Forelimb muscle (tissue), 1 donor: ENCODE results near the gene TMUB2. TPM values are rescaled to one million over a fixed set of nuclear protein-coding genes. Genes with fewer than 3 reads are reported as not detected.

Experiments
- DNase-seq: peaks from one replicate; pipeline ENCODE4 v3.0.0-alpha.2; 2013; ENCODE audit warnings: low read depth
- polyA plus RNA-seq: library from polyadenylated mRNA; unstranded; fragments of 120-200 nt; gene quantifications from one replicate; pipeline ENCODE4 v1.2.1, GENCODE V29; 2013; ENCODE audit not compliant: insufficient read length

The TMUB2 gene
- polyA plus RNA-seq, 1 donor: 53.3 TPM

DNA sequence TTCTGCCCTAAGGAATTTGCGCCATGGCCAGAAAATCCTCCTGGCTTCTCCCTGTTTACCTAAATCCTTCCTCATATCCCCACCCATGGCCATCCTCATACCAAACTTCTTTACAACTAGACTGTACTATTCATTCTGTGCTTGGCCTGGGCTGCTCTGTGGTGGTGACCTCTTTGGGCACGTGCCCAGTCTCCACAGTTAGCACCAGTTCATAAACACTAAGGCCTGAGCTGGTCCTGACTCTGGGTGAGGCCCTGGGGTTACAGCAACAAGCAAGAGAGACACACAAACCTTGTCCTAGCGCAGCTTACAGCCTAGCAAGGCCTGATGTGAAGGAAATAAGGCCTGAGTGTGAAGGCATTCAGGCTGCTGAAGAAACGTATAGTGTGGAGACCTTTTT is 16.0 kb downstream of the TMUB2 start:
- DNase-seq: no peak

DNA sequence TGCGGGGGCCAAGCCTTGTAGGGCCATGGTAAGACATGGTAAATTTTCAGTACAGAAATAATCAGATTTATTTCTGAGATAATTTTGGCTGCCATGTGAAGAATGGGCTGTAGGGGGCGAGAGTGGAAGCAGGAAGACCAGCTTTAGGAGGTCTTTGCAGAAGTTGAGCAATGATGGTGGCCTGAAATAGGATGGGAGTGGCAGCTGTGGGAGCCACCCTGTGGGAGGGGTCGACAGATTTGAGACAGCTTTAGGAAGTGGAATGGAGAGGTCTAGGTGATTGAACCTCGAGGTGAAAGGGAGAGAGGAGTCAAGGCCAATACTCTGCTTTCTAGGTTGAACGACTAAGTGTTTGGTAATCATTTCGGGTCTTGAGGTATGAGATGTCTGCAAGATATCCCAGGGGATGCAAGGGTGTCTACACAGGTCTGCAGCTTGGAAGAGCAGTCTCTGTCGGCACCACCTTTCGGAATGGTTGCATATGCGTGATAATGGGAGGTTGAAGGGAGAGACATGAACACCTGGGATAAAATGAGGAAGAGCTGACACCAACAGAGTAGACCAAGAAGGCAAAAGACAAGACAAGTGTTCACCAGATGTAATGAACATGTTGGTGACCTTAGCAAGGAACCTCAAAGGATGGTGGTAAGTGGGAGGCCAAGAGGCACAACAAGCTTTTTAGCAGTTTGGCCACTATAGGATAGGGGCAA is 17.1 kb downstream of the TMUB2 start:
- DNase-seq: no peak

DNA sequence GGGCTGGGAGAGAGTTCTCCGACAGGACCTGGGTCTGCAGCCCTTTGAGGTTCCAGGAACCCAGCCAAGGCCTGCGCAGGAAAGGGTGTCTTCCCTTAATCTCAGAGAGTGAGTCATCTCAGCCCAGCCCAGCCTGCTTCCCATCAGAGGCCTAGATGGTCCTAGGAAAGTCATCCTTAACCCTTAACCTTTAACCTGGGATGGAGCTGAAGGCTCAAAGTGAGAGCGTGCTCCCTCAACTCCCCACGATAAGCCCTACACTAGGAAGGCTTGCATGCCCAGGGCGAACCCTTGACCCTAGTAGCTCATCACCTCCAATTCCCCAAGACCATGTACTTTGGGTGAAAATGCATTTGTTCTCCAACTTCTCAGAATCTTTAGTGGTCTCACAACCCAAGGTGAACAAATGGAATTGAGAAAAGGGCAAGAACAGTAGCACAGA is 17.7 kb downstream of the TMUB2 start:
- no peak for DNase-seq

GRCh38 chr17:44205962-44206824 is 19.4 kb downstream of the TMUB2 start:
- DNase-seq: no peak

DNA sequence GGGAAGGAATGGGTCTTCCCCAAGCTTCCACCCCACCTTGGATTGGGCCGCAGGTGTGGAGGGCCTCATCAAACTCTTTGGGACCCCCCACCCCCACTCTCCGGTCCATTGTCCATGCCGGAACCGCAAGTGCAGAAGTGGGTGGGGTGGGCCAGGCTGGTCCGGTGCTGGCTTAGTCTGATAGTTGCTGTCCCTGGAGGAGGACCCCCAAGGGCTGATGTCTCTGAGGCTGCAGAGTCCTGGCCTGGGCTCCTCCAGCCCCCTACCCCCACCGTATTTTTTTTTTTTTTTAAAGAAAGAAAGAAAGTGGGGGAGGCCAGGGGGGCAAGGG is 20.0 kb downstream of the TMUB2 start:
- DNase-seq: no peak

- no peak for DNase-seq
These were observed 20.5 kb downstream of the TMUB2 start for GRCh38 chr17:44207319-44207718.

GRCh38 chr17:44207743-44208142 is 21.0 kb downstream of the TMUB2 start:
- DNase-seq: no peak

DNA sequence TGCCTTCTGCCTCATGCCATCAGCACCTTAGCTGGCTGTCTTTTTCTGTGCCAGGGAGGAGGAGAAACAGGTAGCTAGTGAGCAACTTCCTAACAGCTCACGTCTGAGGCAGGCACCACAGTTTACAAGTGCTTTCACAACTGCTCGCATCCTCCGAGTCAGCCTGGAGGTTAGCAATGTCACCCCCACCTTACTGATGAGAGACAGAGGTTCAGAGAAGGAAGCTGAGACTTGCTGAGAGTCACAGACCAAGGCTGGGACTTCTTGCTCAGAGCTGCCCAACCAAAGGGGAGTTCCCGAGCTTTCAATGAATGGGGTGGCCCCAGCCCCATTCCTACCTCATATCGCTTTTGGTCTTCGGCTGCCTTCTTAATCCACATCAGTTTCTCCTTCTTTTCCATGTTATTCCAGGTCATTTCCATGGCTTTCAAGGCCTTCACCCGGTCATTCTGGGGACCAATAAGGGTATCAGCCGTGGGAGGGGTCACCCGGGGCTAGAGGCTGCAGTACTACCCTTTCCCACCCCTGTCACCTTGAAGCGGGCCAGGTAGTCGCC is 23.1 kb downstream of the TMUB2 start:
- no peak for DNase-seq

DNA sequence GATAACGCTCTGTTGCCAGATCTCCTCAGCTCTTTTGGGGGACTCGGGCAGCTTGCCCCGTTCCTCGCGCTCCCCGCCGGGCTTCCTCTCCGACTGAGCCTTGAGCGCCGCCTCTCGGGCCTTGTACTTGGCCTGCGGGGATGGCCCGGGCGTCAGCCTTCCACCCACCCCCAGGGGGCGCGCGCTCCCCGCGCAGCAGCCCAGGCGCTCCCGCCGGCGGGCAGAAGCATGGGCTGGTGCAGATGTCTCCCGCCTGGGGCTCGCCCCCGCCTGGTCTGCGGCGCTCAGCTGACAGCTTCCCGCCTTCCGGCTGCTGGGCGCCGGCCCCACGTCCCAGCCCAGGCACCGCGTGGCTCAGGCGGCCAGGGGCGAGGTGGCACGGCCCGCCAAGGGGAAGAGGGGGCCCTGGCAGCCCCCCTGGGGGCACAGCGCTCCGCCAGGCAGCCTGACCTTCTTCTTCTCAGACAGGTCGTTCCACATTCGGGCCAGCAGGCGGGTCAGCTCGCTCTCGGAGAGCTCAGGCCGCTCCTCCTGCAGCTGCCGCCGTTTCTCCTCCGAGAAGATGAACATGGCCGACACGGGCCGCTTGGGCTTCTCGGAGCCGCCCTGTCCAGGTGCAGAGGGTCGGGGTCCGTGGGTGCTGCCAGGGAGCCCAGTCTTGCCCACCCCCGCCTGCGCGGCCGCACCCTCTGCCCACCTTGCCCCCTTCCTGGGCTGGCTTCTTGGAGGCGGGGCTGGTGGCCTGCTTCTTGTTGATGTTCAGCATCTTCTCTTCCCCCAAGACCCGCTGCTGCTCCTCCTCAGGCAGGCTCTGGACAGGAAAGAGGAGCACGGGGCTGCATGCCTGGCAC is 23.8 kb downstream of the TMUB2 start:
- no peak for DNase-seq

DNA sequence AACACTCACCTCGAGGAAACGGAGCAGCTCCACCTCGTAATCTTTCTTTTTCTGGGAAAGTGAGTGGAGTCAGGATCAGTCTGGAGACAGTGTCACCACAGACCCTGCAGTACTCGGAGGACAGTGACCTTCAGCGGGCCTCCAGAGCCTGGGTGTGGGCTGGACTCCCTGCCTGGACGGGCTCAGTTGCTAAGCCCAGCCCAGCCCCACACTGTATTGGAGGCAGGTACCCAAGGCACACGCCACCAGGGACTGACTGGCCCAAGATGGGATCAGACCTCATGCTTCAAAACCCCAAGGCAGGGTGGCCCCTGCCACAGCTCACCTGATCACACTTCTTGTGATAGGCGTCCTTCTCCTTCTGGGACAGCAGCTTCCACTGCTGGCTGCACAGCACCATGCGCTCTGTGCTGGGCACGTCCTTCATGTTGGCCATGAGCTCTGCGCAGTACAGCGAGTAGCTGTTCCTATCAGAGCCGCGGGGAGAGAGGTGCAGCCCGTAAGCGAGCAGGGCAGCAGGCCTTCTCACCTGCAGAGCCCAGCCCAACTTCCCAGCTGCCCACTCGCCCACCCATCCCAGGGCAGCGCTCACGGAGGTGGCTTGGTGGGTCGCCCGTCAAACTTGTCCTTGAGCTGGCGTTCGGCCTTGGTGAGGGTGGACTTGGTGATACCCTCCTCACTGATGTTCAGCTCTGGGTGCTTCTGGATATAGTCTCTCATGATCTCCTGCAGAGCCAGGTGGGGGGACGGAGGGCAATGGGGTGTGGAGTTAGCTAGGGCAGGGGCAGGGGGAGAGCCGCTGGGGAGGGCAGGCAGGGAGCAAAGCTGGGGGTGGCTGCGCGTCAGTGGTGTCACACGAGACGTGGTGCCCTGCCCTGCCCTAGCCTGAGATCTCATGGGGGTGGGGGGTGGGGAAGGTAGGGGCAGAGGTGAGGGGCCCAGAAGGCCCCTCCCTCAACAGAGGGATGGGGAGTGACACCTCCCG is 24.8 kb downstream of the TMUB2 start:
- no peak for DNase-seq

GRCh38 chr17:44212507-44213402 is 26.0 kb downstream of the TMUB2 start:
- no peak for DNase-seq

DNA sequence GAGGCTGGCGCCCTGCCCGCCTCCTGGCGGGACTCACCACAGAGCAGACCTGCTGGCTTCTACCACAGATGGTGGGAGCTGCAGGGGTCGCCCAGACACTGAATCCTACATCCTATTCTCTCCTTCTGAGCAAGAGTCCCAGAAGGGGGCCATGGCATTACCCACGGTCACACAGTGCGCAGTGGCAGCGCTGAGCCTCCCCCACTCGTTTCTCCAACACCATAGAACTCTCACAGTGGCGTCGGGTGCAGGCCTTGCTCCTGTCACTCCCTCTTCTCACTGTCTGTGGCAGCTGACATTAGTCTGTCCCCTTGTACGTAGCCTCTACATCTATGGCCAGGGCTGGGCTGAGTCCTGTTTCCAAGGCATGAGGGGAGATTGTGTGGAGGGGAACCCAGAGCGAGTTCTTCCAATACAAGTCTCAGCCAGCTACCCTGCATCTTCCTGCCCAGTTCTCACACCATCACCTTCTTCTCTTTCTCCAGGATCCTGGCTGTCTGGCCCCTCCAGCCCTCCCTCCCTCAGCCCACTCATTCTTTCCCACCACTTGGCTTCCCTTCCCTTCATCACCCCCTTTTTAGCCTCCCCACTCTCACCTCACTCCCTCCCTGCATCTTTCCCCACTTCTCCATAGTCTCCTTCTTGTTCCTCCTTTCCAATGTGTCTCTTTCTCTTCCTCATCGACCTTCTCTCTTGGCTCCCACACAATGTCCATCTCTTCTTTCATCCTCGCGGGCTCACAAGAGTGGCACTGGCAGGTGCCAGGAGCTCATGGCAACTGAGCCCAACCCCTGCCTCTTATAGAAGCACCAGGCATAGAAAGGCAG is 26.8 kb downstream of the TMUB2 start:
- DNase-seq: no peak

DNA sequence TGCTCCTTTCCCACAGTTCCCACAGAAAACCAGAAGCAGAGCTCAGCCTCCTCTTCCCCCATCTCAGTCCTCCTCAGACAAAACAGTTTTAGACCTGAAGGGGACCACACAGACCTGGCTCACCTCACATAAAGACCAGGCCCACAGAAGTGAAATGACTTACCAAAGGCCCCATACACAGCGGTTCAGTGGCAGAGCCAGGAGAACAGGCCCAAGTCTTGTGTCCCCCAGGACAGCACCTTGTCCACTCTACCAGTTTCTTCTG is 27.4 kb downstream of the TMUB2 start:
- no peak for DNase-seq

- DNase-seq: no peak
These were observed 28.1 kb downstream of the TMUB2 start for GRCh38 chr17:44214896-44215295.

DNA sequence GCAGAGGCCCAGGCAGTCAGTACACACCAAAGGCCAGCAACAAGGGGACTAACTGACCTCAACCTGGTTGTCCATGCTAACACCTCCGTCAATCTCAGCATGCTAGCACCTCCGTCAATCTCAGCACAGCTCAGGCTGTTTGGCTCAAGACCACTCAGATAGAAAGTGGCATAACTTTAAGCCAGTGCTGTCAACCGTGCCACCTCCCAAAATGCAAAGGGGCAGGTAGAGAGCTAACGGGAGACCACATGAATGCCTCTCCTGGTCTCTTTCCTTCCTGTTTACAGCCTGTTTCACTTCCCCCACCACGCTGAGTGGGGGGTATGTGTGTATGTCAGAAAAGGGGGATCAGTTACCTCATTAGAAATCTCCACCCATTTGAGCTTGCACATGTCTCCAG is 29.4 kb downstream of the TMUB2 start:
- DNase-seq: no peak

- DNase-seq: no peak
These were observed 29.9 kb downstream of the TMUB2 start for GRCh38 chr17:44216694-44217093.

DNA sequence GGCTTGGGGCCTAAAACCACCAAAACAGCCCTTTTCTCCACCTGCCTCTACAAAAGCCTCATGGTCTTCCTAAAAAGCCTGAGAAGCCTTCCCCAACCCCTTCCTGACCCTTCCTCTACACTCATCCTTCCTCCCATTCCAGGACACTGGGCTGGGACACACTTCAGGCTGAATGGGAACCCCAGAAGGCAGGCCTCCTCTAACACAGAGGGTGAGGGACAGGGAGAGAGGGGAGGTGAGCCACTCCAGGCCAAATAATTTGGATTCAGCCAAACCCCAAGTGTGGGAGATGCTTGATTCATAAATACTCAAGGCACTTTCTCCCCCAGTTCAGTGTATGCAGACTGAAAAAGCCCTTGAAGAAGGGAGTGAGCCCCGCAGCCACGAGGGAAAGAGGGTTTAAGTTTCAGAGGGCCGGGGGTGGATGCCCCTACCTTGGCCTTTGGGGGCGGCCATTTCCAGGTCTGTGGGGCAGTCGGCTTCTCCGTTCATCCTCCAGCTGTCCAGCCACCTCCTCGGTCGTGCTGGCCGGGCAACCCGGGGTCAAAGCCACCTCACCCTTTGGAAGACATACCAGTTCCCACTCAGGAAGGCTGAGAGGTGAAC is 31.1 kb downstream of the TMUB2 start:
- DNase-seq: no peak

DNA sequence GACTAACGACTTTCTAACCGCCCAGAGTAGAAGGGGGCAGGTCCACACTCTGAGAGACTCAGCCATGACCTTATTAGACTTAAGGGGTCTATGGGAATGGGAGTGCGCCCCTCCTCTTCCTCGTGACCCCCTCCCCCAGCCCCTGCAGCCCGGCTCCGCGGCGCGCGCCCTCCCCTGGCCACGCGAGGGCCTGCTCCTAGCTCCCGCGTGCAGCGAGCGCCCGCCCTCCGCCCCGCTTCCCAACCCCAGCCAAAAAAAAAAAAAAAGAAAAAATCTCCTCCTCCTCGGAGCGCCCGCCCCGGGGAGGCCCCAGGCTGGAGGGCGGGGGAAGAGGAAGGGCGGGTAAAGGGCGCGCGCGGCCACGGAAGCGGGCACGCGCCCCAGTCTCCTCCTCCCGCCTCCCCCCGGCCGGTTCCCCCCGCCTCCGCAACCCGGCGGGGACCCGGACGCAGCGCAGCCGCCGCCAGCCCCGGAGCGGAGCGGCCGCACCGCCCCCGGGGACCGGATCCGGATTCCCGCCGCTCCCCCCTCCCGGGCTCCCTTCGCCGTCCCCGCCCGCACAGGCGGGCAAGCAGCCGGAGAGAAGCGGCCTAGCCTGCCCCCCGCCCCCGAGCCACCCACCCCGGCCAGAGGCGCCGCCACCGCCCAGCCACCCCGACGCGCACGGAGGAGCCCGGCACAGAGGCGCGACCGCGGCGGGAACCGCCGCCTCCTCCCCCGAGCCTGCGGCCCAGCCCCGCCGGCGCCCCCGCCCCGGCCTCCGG is 31.8 kb downstream of the TMUB2 start:
- DNase-seq: no peak
